Measurements from ENCODE around the gene MTURN.

The MTURN gene

GRCh38 chr7:30136117-30136731 is 1.4 kb downstream of the MTURN start:
- DNase-seq (ENCODE audit: low spot score) = no peak

GRCh38 chr7:30136743-30137485 is 2.1 kb downstream of the MTURN start:
- no peak for DNase-seq (ENCODE audit: low spot score)

- no peak for DNase-seq (ENCODE audit: low spot score)
Measured at GRCh38 chr7:30139836-30140384, 5.1 kb downstream of the MTURN start.

- no peak for DNase-seq (ENCODE audit: low spot score)
Measured at GRCh38 chr7:30140456-30140855, 5.7 kb downstream of the MTURN start.

GRCh38 chr7:30142710-30143109 is 7.9 kb downstream of the MTURN start:
- no peak for DNase-seq (ENCODE audit: low spot score)

- peak; percentile 82 for DNase-seq (ENCODE audit: low spot score)
Measured at GRCh38 chr7:30143748-30144251, 9.0 kb downstream of the MTURN start.

- DNase-seq (ENCODE audit: low spot score) = peak; percentile 73
Measured at GRCh38 chr7:30144657-30145306, 10.0 kb downstream of the MTURN start.

GRCh38 chr7:30145426-30145970 is 10.7 kb downstream of the MTURN start:
- DNase-seq (ENCODE audit: low spot score) = no peak

- DNase-seq (ENCODE audit: low spot score) = peak; percentile 80
Measured at GRCh38 chr7:30146127-30146612, 11.4 kb downstream of the MTURN start.

GRCh38 chr7:30147223-30147622 is 12.4 kb downstream of the MTURN start:
- no peak for DNase-seq (ENCODE audit: low spot score)

- no peak for DNase-seq (ENCODE audit: low spot score)
Measured at GRCh38 chr7:30147785-30148184, 13.0 kb downstream of the MTURN start.

- no peak for DNase-seq (ENCODE audit: low spot score)
Measured at GRCh38 chr7:30148426-30148825, 13.6 kb downstream of the MTURN start.

- no peak for DNase-seq (ENCODE audit: low spot score)
Measured at GRCh38 chr7:30148951-30149459, 14.2 kb downstream of the MTURN start.

GRCh38 chr7:30149640-30150272 is 15.0 kb downstream of the MTURN start:
- DNase-seq (ENCODE audit: low spot score) = no peak

GRCh38 chr7:30150711-30151110 is 15.9 kb downstream of the MTURN start:
- no peak for DNase-seq (ENCODE audit: low spot score)

- peak; percentile 47 for DNase-seq (ENCODE audit: low spot score)
Measured at GRCh38 chr7:30154111-30154587, 19.4 kb downstream of the MTURN start.

- no peak for DNase-seq (ENCODE audit: low spot score)
Measured at GRCh38 chr7:30155481-30155880, 20.7 kb downstream of the MTURN start.

GRCh38 chr7:30157204-30157603 is 22.4 kb downstream of the MTURN start:
- no peak for DNase-seq (ENCODE audit: low spot score)

GRCh38 chr7:30159163-30159562 is 24.4 kb downstream of the MTURN start:
- no peak for DNase-seq (ENCODE audit: low spot score)

- no peak for DNase-seq (ENCODE audit: low spot score)
Measured at GRCh38 chr7:30159698-30160143, 24.9 kb downstream of the MTURN start.

GRCh38 chr7:30160329-30160728 is 25.5 kb downstream of the MTURN start:
- DNase-seq (ENCODE audit: low spot score) = no peak

Data from hematopoietic multipotent progenitor cell treated with erythropoietin and hydrocortisone succinate and interleukin-3 and kit ligand, for 15 days (in vitro differentiated cells).